Measurements from ENCODE around the gene SUSD5.
"Not testable (repeated sequence)": the region's sequence is repeated elsewhere in the genome, so short reads cannot be mapped to it uniquely, and the experiment has no call there.

SUSD5 gene

GRCh38 chr3:33115024-33115768 is 103.4 kb downstream of the SUSD5 start:
- peak; percentile 94 for DNase-seq (ENCODE audit: low read depth)

- no peak for DNase-seq (ENCODE audit: low read depth)
Observed at GRCh38 chr3:33114622-33115023, 104.0 kb downstream of the SUSD5 start.

DNA sequence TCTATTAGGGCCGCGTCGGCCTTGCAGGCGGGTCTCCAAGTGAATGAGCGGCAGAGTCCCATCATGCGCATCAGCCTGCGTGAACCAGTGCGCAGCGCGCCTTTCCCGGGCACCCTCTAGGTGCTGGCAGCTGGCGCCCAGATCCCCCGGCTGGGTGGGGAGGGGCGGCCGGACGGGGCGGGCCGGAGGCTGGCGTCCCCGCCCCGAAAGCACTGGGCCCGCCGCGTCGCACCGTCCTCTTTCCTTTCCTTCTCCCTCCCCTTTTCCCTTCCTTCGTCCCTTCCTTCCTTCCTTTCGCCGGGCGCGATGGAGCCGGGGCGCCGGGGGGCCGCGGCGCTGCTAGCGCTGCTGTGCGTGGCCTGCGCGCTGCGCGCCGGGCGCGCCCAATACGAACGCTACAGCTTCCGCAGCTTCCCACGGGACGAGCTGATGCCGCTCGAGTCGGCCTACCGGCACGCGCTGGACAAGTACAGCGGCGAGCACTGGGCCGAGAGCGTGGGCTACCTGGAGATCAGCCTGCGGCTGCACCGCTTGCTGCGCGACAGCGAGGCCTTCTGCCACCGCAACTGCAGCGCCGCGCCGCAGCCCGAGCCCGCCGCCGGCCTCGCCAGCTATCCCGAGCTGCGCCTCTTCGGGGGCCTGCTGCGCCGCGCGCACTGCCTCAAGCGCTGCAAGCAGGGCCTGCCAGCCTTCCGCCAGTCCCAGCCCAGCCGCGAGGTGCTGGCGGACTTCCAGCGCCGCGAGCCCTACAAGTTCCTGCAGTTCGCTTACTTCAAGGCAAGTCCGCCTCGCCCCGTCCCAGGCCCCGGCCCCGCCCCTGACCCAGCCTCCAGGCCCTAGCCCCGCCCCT is 104.6 kb downstream of the SUSD5 start, which contains the start of gene CRTAP:
Gene CRTAP (plus strand): TSS at position 243 of the 850 bp plus-strand sequence. CDS start 64 bp downstream, at position 307.
- DNase-seq (ENCODE audit: low read depth), result peak; percentile 98

DNA sequence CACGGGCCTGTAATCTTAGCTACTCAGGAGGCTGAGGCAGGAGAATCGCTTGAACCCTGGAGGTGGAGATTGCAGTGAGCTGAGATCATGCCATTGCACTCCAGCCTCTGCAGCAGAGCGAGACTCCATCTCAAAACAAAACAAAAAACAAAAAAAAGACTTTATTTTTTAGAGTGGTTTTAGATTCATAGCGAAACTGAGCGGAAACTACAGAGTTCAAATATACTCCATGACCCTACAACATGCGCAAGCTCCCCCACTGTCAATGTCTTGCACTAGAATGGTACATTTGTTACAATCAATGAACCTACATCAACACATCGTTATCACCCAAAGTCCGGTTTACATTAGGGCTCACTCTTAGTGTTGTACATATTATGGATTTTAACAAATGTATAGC is 107.0 kb downstream of the SUSD5 start:
- no peak for DNase-seq (ENCODE audit: low read depth)

GRCh38 chr3:33106854-33107253 is 111.8 kb downstream of the SUSD5 start:
- not testable (repeated sequence) for DNase-seq (ENCODE audit: low read depth)

DNA sequence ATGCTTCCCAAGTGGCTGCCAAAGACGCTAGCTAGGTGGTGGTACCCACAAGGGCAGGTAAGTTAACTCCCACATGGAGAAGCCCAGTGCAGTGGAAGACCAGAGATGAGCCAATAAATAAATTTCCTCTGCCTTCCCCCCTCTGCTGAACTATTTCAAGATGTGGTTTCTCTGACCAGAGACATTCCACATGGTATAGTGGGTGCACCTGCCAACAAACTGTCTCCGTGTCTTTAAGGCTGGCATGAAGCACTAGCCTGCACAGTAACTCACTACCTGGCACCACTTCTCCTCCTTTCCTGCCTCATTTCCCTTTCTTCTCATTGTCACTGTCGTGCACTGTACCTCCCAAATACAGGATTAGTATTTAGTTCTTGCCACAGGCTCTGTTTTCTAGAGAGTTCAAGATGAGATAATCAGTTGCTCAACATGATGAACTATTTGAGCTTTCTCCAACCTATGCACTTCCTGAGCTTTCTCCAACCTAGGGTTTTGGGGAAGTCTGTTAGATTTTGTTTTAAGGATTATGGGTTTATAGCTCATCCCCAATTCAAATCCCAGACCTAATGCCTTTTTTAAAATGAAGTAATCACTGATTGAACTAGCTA is 113.2 kb downstream of the SUSD5 start:
- no peak for DNase-seq (ENCODE audit: low read depth)

DNA sequence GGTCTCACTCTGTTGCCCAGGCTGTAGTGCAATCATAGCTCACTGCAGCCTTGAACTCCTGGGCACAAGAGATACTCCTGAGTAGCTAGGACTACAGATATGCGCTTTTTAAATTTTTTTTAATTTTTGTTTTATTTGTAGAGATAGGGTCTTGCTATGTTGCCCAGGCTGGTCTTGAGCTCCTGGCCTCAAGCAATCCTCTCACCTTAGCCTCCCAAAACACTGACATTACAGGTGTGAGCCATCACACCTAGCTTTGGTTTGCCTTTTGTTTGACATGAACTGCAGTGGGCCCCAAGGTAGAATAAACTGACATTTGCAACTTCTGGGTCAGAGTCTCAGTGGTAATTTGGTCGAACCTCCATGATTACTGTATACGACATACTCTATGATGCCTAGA is 113.8 kb downstream of the SUSD5 start:
- no peak for DNase-seq (ENCODE audit: low read depth)

- no peak for DNase-seq (ENCODE audit: low read depth)
Observed at GRCh38 chr3:33103480-33103879, 115.1 kb downstream of the SUSD5 start.

DNA sequence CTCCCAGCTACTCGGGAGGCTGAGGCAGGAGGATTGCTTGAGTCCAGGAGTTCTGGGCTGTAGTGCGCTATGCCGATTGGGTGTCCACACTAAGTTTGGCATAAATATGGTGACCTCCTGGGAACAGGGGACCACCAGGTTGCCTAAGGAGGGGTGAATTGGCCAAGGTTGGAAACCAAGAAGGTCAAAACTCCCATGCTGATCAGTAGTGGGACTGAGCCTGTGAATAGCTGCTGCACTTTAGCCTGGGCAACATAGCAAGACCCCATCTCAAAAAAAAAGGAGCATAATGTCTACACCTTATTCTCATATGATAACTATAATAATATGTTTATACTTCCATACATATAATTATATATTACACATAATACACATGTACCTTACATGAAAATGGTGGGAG is 115.6 kb downstream of the SUSD5 start:
- DNase-seq (ENCODE audit: low read depth), result no peak

- no peak for DNase-seq (ENCODE audit: low read depth)
Observed at GRCh38 chr3:33100229-33100628, 118.4 kb downstream of the SUSD5 start.

All from fibroblast of gingiva (primary cell).